DMS 273 (cell line): ENCODE measurements around the gene MCF2L2.

Source experiments
- DNase-seq: peaks from one replicate; lab custom pipeline; 2025; ENCODE audit not compliant: unreplicated experiment; lab: John Stamatoyannopoulos, UW

MCF2L2 gene

DNA sequence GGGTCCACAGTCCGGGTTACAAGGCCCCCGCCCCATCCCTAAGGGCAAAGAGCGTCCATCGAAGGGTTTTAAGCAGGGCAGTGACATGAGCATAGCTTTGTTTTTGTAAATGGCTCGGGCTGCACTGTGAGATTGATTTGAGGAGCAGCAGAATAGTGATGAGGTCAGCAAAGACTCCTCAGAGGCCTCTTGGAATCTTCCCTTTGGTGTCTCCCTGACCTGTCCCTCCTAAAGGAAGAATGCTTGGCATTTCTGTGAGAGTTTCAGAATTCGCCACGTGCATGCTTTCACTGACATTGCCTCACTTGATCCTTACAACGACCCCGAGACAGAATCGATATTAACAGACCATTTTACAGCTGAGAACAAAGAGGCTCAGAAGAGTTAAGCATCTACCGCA is 286.2 kb downstream of the MCF2L2 start:
- no peak for DNase-seq

DNA sequence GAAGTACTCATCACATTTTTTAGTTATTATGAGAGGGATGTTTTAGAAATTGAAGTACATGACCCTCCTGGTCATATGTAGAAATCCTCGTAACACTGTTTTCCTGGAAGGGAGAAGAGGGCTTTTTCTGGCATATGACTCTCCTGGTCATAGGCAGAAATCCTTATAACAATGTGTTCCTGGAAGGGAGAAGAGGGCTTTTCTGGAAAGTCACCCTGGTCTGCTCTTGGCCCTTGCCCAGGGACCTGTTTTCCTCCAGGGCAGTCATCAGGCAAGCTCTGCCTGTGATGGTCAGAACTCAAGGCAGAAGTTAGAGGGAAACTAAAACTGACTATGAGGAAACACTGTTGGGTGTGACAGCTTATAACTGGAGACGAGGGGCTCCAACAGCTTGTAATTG is 293.6 kb downstream of the MCF2L2 start:
- DNase-seq: no peak

DNA sequence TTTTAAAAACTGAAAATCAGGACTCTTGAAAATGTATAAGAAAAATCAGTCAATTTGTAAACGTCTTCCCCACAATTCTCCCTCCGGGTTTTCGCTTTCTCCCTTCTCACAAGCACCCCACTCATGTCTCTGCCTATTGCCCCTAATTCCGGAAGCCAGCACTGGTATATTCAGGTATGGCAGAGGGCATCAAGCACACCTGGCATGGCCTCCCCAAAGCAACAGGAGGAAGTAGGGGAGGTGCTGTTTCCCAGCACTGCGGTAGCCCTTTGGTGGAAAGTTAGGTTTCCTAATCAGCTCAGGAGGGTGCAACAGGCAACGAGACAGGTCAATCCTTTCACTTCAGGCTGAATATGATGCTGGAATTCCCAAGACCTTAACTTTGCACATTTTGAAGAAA is 296.0 kb downstream of the MCF2L2 start:
- DNase-seq: no peak

DNA sequence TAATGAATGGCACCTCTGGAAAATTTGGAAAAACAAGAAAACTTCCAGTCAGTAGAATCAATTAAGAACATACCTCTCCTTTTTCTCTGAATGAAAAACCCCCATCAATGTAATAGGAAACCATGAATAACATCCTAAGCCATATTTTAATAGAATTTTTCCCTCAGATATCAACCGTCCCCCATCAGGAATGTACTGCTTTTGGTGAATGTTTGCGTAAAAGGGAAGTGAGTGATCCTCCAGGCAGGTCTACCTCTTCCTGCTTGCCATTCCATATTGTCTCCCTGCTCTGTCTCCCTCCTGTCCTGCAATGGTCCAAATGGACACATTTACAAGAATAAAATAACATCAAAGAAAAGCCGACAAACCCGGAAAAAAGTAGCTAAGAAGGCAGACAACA is 296.7 kb downstream of the MCF2L2 start:
- no peak for DNase-seq

DNA sequence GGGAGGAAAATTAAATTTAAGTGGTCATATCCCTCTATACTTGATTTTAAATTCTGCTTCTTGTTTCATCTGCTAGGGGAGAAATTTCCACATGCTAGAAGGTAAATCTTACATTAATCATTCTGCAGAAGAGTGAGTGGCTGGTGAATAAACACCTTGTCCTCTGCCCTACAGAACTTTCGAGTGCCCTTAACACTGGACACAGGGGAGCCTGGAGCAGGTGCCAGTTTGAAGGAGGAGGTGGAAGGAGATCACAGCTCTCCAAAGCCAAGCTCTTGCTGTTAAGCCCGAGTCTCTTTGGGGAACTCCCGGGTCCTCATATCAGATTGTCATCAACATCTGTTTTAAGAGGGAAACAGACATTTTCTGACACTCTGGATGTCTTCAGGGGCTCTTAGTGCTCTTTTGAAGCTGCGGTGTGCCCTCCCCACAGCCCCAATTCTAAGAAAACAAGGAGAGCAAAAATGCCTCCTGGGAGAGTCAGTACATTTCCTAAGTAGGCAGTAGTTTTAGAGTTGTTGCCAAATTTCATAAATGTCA is 297.2 kb downstream of the MCF2L2 start:
- DNase-seq: no peak

DNA sequence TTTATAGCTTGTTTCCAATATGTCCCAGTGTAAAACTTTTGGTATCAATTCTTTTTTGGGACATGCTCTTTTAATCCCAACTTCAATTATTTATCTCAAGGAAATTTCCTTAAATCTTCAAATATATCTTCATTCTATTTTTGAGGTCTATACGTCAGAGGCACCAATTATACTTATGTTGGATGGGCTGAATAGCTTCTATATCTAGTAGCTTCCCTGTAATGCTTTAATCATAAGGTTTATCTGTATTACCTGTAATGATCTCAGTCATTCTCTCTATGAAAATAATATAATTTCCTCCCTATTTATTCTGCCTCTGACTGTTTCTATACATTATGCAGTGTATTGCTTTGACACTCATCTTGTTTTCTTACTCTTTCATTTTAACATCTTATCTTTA is 299.2 kb downstream of the MCF2L2 start:
- peak; percentile 34 for DNase-seq

DNA sequence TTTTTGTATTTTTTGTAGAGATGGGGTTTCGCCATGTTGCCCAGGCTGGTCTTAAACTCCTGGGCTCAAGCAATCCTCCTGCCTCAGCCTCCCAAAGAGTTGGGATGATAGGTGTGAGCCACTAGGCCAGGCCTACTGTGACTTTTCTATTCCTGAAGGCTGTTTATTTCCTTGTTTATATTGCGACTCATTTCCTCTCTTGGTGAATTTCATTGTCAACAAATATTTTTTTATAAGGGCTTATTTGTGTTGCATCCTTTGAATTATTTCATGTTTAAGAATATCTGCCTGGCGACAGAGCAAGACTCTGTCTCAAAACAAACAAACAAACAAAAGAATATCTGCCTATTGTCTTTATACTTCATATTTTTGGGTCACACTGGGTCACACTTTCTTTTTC is 299.7 kb downstream of the MCF2L2 start:
- no peak for DNase-seq
